HG02588 (cell line): ENCODE results near the gene TMEM120B.

ENCODE experiments used
- ATAC-seq: cut with Tn5 transposase; IDR thresholded peaks from one replicate; pipeline ENCODE4 v1.9.1; 2021; ENCODE audit warnings: mild to moderate bottlenecking, moderate library complexity; ENCODE audit not compliant: unreplicated experiment

The TMEM120B gene

GRCh38 chr12:121830588-121831265, 118.2 kb downstream of the TMEM120B start:
- no peak for ATAC-seq
